SK-N-SH treated with all-trans-retinoic acid at 6 μM for 48 hours (cell line): ENCODE measurements around the gene BPIFA2.

Experiments used
- ATAC-seq: fragments of 200-7000 bp; cut with Tn5 transposase; 3 replicates; pipeline ENCODE4 v1.9.1; 2020; ENCODE audit warnings: mild to moderate bottlenecking, moderate library complexity
- ARNTL ChIP-seq: fragments of 450-650 bp; formaldehyde crosslinking; IDR thresholded peaks from 2 replicates; pipeline ENCODE4 v1.5.0; 2020; ENCODE audit warnings: low read depth, mild to moderate bottlenecking, moderate library complexity, borderline replicate concordance
- BACH2 ChIP-seq: fragments of 250-450 bp; sonication (Bioruptor Pico); IDR thresholded peaks from 2 replicates; pipeline ENCODE4 v1.9.0; 2021; ENCODE audit warnings: mild to moderate bottlenecking, borderline replicate concordance
- CSDC2 ChIP-seq: fragments of 250-450 bp; sonication (Bioruptor Pico); IDR thresholded peaks from 2 replicates; pipeline ENCODE4 v1.5.0; 2020; ENCODE audit warnings: mild to moderate bottlenecking, moderate library complexity
- CSRNP3 ChIP-seq: fragments of 250-450 bp; sonication (Bioruptor Pico); IDR thresholded peaks from 2 replicates; pipeline ENCODE4 v1.5.1; 2021; ENCODE audit warnings: mild to moderate bottlenecking, moderate library complexity
- ESRRG ChIP-seq: fragments of 250-450 bp; sonication (Bioruptor Pico); IDR thresholded peaks from 2 replicates; pipeline ENCODE4 v1.6.1; 2021; ENCODE audit warnings: mild to moderate bottlenecking
- GLIS3 ChIP-seq: fragments of 250-450 bp; sonication (Bioruptor Pico); IDR thresholded peaks from 2 replicates; pipeline ENCODE4 v1.5.0; 2020; ENCODE audit warnings: mild to moderate bottlenecking, moderate library complexity
- ISL1 ChIP-seq: fragments of 250-450 bp; sonication (Bioruptor Pico); IDR thresholded peaks from 2 replicates; pipeline ENCODE4 v2.1.2; 2022; ENCODE audit warnings: mild to moderate bottlenecking, moderate library complexity
- OSR1 ChIP-seq: fragments of 250-450 bp; sonication (Bioruptor Pico); IDR thresholded peaks from 2 replicates; pipeline ENCODE4 v1.8.0; 2022; ENCODE audit warnings: moderate library complexity, mild to moderate bottlenecking, inconsistent platforms
- PATZ1 ChIP-seq: fragments of 250-450 bp; sonication (Bioruptor Pico); IDR thresholded peaks from 2 replicates; pipeline ENCODE4 v1.8.0; 2020; ENCODE audit warnings: mild to moderate bottlenecking, moderate library complexity, borderline replicate concordance
- POU6F1 ChIP-seq: fragments of 250-450 bp; sonication (Bioruptor Pico); IDR thresholded peaks from 2 replicates; pipeline ENCODE4 v1.8.0; 2021; ENCODE audit warnings: low read depth, mild to moderate bottlenecking, moderate library complexity, borderline replicate concordance
- PPARA ChIP-seq: fragments of 250-450 bp; sonication (Bioruptor Pico); IDR thresholded peaks from 2 replicates; pipeline ENCODE4 v1.5.0; 2020; ENCODE audit warnings: mild to moderate bottlenecking, borderline replicate concordance
- RARB ChIP-seq: fragments of 250-450 bp; sonication (Bioruptor Pico); IDR thresholded peaks from 2 replicates; pipeline ENCODE4 v1.8.0; 2021; ENCODE audit warnings: mild to moderate bottlenecking, moderate library complexity
- SNAI2 ChIP-seq: fragments of 250-450 bp; sonication (Bioruptor Pico); IDR thresholded peaks from 2 replicates; pipeline ENCODE4 v1.5.0; 2020; ENCODE audit warnings: mild to moderate bottlenecking, moderate library complexity
- TCF4 ChIP-seq: fragments of 250-450 bp; sonication (Bioruptor Pico); IDR thresholded peaks from 2 replicates; pipeline ENCODE4 v1.8.0; 2021; ENCODE audit warnings: mild to moderate bottlenecking, moderate library complexity, borderline replicate concordance
- TOX ChIP-seq: fragments of 250-450 bp; sonication (Bioruptor Pico); IDR thresholded peaks from 2 replicates; pipeline ENCODE4 v1.8.0; 2021; ENCODE audit warnings: mild to moderate bottlenecking, moderate library complexity, borderline replicate concordance
- TSHZ2 ChIP-seq: fragments of 250-450 bp; sonication (Bioruptor Pico); IDR thresholded peaks from 2 replicates; pipeline ENCODE4 v1.5.0; 2020; ENCODE audit warnings: mild to moderate bottlenecking, moderate library complexity
- ZC3H10 ChIP-seq: fragments of 250-450 bp; sonication (Bioruptor Pico); IDR thresholded peaks from 2 replicates; pipeline ENCODE4 v1.5.1; 2021; ENCODE audit warnings: mild to moderate bottlenecking, moderate library complexity
- ZFP3 ChIP-seq: fragments of 250-450 bp; sonication (Bioruptor Pico); IDR thresholded peaks from 2 replicates; pipeline ENCODE4 v1.5.0; 2020; ENCODE audit warnings: mild to moderate bottlenecking, moderate library complexity
- ZFP30 ChIP-seq: fragments of 450-650 bp; formaldehyde crosslinking; IDR thresholded peaks from 2 replicates; pipeline ENCODE4 v1.5.0; 2022; ENCODE audit warnings: mild to moderate bottlenecking, moderate library complexity
- ZNF565 ChIP-seq: fragments of 450-650 bp; formaldehyde crosslinking; conservative IDR thresholded peaks from 2 replicates; pipeline ENCODE4 v1.5.0; 2020; ENCODE audit warnings: low read depth, mild to moderate bottlenecking, moderate library complexity

The BPIFA2 gene

GRCh38 chr20:33192912-33193501, 25.0 kb downstream of the BPIFA2 start:
- TF ChIP-seq ESRRG (CRISPR knock-in tag) (no peak), ZFP3 (no peak), PATZ1 (CRISPR knock-in tag) (no peak), RARB (CRISPR knock-in tag) (no peak), ARNTL (CRISPR knock-in tag) (no peak), CSDC2 (CRISPR knock-in tag) (no peak), SNAI2 (CRISPR knock-in tag) (no peak), POU6F1 (CRISPR knock-in tag) (no peak), OSR1 (CRISPR knock-in tag) (no peak), TCF4 (CRISPR knock-in tag) (no peak), ZFP30 (no peak), PPARA (no peak), ZNF565 (no peak), GLIS3 (CRISPR knock-in tag) (no peak), TOX (CRISPR knock-in tag) (no peak), TSHZ2 (CRISPR knock-in tag) (no peak), ZC3H10 (no peak)
- TF ChIP-seq, all 23 proteins: peak for 0
- ATAC-seq = no peak

- no peak for ATAC-seq
- TF ChIP-seq SNAI2 (CRISPR knock-in tag) (no peak), ZFP3 (no peak), PPARA (no peak), ESRRG (CRISPR knock-in tag) (no peak), ZNF565 (no peak), OSR1 (CRISPR knock-in tag) (no peak)
- TF ChIP-seq, all 23 proteins: peak for 0
Measured at GRCh38 chr20:33199026-33199425, 31.1 kb downstream of the BPIFA2 start.

GRCh38 chr20:33202451-33202850, 34.5 kb downstream of the BPIFA2 start:
- no peak for ATAC-seq
- no peak for TF ChIP-seq CSRNP3
- TF ChIP-seq PPARA = no peak
- no peak for TF ChIP-seq ARNTL (CRISPR knock-in tag)
- no peak for TF ChIP-seq CSDC2 (CRISPR knock-in tag)
- TF ChIP-seq TOX (CRISPR knock-in tag) = no peak
- no peak for TF ChIP-seq ZNF565
- no peak for TF ChIP-seq RARB (CRISPR knock-in tag)
- no peak for TF ChIP-seq BACH2 (CRISPR knock-in tag)
- no peak for TF ChIP-seq GLIS3 (CRISPR knock-in tag)
- no peak for TF ChIP-seq ZFP30
- no peak for TF ChIP-seq ISL1 (CRISPR knock-in tag)
- TF ChIP-seq SNAI2 (CRISPR knock-in tag) = no peak
- TF ChIP-seq POU6F1 (CRISPR knock-in tag) = no peak
- TF ChIP-seq ZC3H10 = no peak
